Mesenchymal stem cell (in vitro differentiated cells and primary cell): ENCODE measurements around the gene PPP4R3B.

ENCODE experiments used
- DNase-seq: peaks from one replicate; pipeline ENCODE4 v3.0.0-alpha.2; 2013
- H2AFZ ChIP-seq: one replicate; pipeline ENCODE4 v1.6.1; 2013; ENCODE audit warnings: low read depth, mild to moderate bottlenecking, control low read depth, inconsistent platforms, low read length, moderate library complexity
- H2AK5ac ChIP-seq: 2 replicates; pipeline ENCODE4 v1.6.1; 2013; ENCODE audit warnings: low read length, moderate library complexity, mild to moderate bottlenecking, inconsistent platforms; ENCODE audit not compliant: severe bottlenecking
- H2BK120ac ChIP-seq: one replicate; pipeline ENCODE4 v1.6.1; 2013; ENCODE audit warnings: low read depth, mild to moderate bottlenecking, inconsistent platforms, low read length, moderate library complexity
- H2BK12ac ChIP-seq, 2 experiments: one replicate each; pipeline ENCODE4 v1.6.1; 2013; ENCODE audit warnings: inconsistent platforms in 2 of 2, low read length in 2 of 2, mild to moderate bottlenecking in 2 of 2, moderate library complexity in 2 of 2, control low read depth in 1 of 2
- H2BK15ac ChIP-seq: one replicate; pipeline ENCODE4 v1.6.1; 2013; ENCODE audit warnings: mild to moderate bottlenecking, low read depth, inconsistent platforms; ENCODE audit not compliant: poor library complexity, severe bottlenecking
- H2BK5ac ChIP-seq: 2 replicates; pipeline ENCODE4 v1.6.1; 2013; ENCODE audit warnings: low read depth, mild to moderate bottlenecking, low read length, control low read depth, inconsistent platforms; ENCODE audit not compliant: poor library complexity, severe bottlenecking
- H3K14ac ChIP-seq, 2 experiments: one replicate each; pipeline ENCODE4 v1.6.1; 2013; ENCODE audit warnings: inconsistent platforms in 2 of 2, low read length in 2 of 2, control low read depth in 1 of 2, mild to moderate bottlenecking in 1 of 2, moderate library complexity in 1 of 2
- H3K18ac ChIP-seq, 2 experiments: one replicate each; pipeline ENCODE4 v1.6.1; 2013; ENCODE audit warnings: inconsistent platforms in 2 of 2, low read length in 2 of 2, control low read depth in 1 of 2, low read depth in 1 of 2, mild to moderate bottlenecking in 1 of 2
- H3K23ac ChIP-seq, 2 experiments: one replicate each; pipeline ENCODE4 v1.6.1; 2013; ENCODE audit warnings: inconsistent platforms in 2 of 2, low read length in 2 of 2, mild to moderate bottlenecking in 2 of 2, moderate library complexity in 2 of 2, control low read depth in 1 of 2
- H3K27ac ChIP-seq: 2 replicates; pipeline ENCODE4 v1.5.1; 2013; ENCODE audit warnings: mild to moderate bottlenecking, moderate library complexity, low read length, control low read depth, inconsistent platforms; ENCODE audit not compliant: poor library complexity, severe bottlenecking
- H3K27me3 ChIP-seq, 2 experiments: 2 replicates each; pipeline versions ENCODE4 v1.6.1 to v1.7.0; 2013; ENCODE audit warnings: low read length in 2 of 2, mild to moderate bottlenecking in 2 of 2, moderate library complexity in 2 of 2, control low read depth in 1 of 2, inconsistent platforms in 1 of 2; ENCODE audit not compliant: control insufficient read depth in 1 of 2, insufficient read depth in 1 of 2
- H3K36me3 ChIP-seq, 2 experiments: 2 replicates each; pipeline versions ENCODE4 v1.6.1 to v1.7.0; 2013; ENCODE audit warnings: low read length in 2 of 2, control low read depth in 1 of 2, inconsistent platforms in 1 of 2, low read depth in 1 of 2, mild to moderate bottlenecking in 1 of 2; ENCODE audit not compliant: insufficient read depth in 2 of 2, control insufficient read depth in 1 of 2
- H3K4ac ChIP-seq, 2 experiments: one replicate each; pipeline ENCODE4 v1.6.1; 2013; ENCODE audit warnings: inconsistent platforms in 2 of 2, low read length in 2 of 2, mild to moderate bottlenecking in 2 of 2, moderate library complexity in 2 of 2, control low read depth in 1 of 2, low read depth in 1 of 2
- H3K4me1 ChIP-seq: 2 replicates; pipeline ENCODE4 v1.6.1; 2013; ENCODE audit warnings: low read depth, low read length, control low read depth; ENCODE audit not compliant: control insufficient read depth, insufficient read depth
- H3K4me2 ChIP-seq: 2 replicates; pipeline ENCODE4 v1.6.1; 2013; ENCODE audit warnings: low read length, mild to moderate bottlenecking, inconsistent platforms; ENCODE audit not compliant: poor library complexity, severe bottlenecking
- H3K4me3 ChIP-seq, 2 experiments: 2 replicates each; pipeline versions ENCODE4 v1.5.1 to v1.7.0; 2013; ENCODE audit warnings: low read length in 2 of 2, mild to moderate bottlenecking in 2 of 2, control low read depth in 1 of 2, low read depth in 1 of 2; ENCODE audit not compliant: insufficient read depth in 1 of 2
- H3K79me1 ChIP-seq: replicated peaks from 2 replicates; pipeline ENCODE4 v1.6.1; 2013; ENCODE audit warnings: mild to moderate bottlenecking, control low read depth, low read length, inconsistent platforms; ENCODE audit not compliant: poor library complexity, severe bottlenecking
- H3K9ac ChIP-seq: 2 replicates; pipeline ENCODE4 v1.7.0; 2013; ENCODE audit warnings: mild to moderate bottlenecking, low read length, moderate library complexity
- H3K9me3 ChIP-seq: 2 replicates; pipeline ENCODE4 v1.7.0; 2013; ENCODE audit warnings: mild to moderate bottlenecking, low read length; ENCODE audit not compliant: control insufficient read depth
- H4K8ac ChIP-seq: one replicate; pipeline ENCODE4 v1.6.1; 2013; ENCODE audit warnings: inconsistent platforms, mild to moderate bottlenecking, low read length, moderate library complexity
- H4K91ac ChIP-seq: one replicate; pipeline ENCODE4 v1.6.1; 2013; ENCODE audit warnings: mild to moderate bottlenecking, low read length, inconsistent platforms
- WGBS: methylation state at CpG from one replicate; pipeline ENCODE4 v1.1.7; 2013; ENCODE audit warnings: mixed read lengths; 5-methylcytosine and 5-hydroxymethylcytosine counted together

Gene PPP4R3B

GRCh38 chr2:55618275-55619055 lies 1.0 kb upstream of the PPP4R3B start:
- peak overlapping the region; percentile 63 for H2BK5ac ChIP-seq
- H3K4me1 ChIP-seq = peaks cover 14% of the 10 kb centered on the region
- peaks cover 7 to 29% of the 10 kb centered on the region in 2 experiments for H3K36me3 ChIP-seq
- peak; percentile 70 for DNase-seq
- no peak overlapping the region for H4K91ac ChIP-seq
- peak overlapping the region; percentile 68 to 98 for H3K4me3 ChIP-seq
- H3K23ac ChIP-seq = no peak overlapping the region
- no peaks in the 10 kb centered on the region for H3K9me3 ChIP-seq
- H2BK120ac ChIP-seq = no peak overlapping the region
- H2BK15ac ChIP-seq = no peak overlapping the region
- no peak overlapping the region for H3K14ac ChIP-seq
- H3K18ac ChIP-seq = peak overlapping the region in 1 of 2 experiments; percentile 38
- H3K9ac ChIP-seq = peak overlapping the region; percentile 99
- no peak overlapping the region for H2BK12ac ChIP-seq
- H4K8ac ChIP-seq = no peak overlapping the region
- no peak overlapping the region for H2AFZ ChIP-seq
- under 1% methylated on average over 29 of the region's 32 CpGs for WGBS
- peak overlapping the region; percentile 89 for H3K27ac ChIP-seq
- no peaks in the 10 kb centered on the region for H3K27me3 ChIP-seq
- H2AK5ac ChIP-seq = no peak overlapping the region
- peak overlapping the region in 1 of 2 experiments; percentile 53 for H3K4ac ChIP-seq
- peak overlapping the region; percentile 16 for H3K4me2 ChIP-seq
- peaks cover 22% of the 10 kb centered on the region for H3K79me1 ChIP-seq

- Histone ChIP-seq H3K9me3 (no peaks in the 10 kb centered on the region), H3K79me1 (peaks cover 20% of the 10 kb centered on the region), H3K27me3 (no peaks in the 10 kb centered on the region), H2AFZ (no peak overlapping the region), H3K36me3 (peaks cover 7 to 34% of the 10 kb centered on the region in 2 experiments), H3K23ac (no peak overlapping the region), H2AK5ac (no peak overlapping the region), H3K18ac (peak overlapping the region in 1 of 2 experiments; percentile 38), H2BK5ac (peak overlapping the region; percentile 63), H3K27ac (peak overlapping the region; percentile 89), H3K4me1 (peaks cover 14% of the 10 kb centered on the region), H2BK15ac (no peak overlapping the region), H3K4me3 (peak overlapping the region; percentile 58 to 98), H3K4ac (peak overlapping the region in 1 of 2 experiments; percentile 53), H3K14ac (no peak overlapping the region), H3K4me2 (peak overlapping the region; percentile 16), H2BK12ac (no peak overlapping the region), H4K8ac (no peak overlapping the region), H2BK120ac (no peak overlapping the region), H4K91ac (no peak overlapping the region), H3K9ac (peak overlapping the region; percentile 99)
- WGBS = under 1% methylated on average over 10 of the region's 10 CpGs
- no peak for DNase-seq
Observed at GRCh38 chr2:55618025-55618274, 528 bp upstream of the PPP4R3B start.

GRCh38 chr2:55616551-55617174 lies 759 bp downstream of the PPP4R3B start:
- peak overlapping the region; percentile 87 for H2BK120ac ChIP-seq
- peak overlapping the region; percentile 71 for H3K4me2 ChIP-seq
- H4K91ac ChIP-seq = peak overlapping the region; percentile 100
- peak overlapping the region; percentile 97 to 100 for H3K18ac ChIP-seq
- peak overlapping the region; percentile 75 for H2BK5ac ChIP-seq
- peak overlapping the region; percentile 98 to 99 for H3K4me3 ChIP-seq
- H2BK12ac ChIP-seq = peak overlapping the region in 1 of 2 experiments; percentile 80
- H2AK5ac ChIP-seq = no peak overlapping the region
- H4K8ac ChIP-seq = peak overlapping the region; percentile 98
- H3K9ac ChIP-seq = peak overlapping the region; percentile 99
- under 1% methylated on average over 20 of the region's 24 CpGs for WGBS
- peaks cover 6 to 43% of the 10 kb centered on the region in 2 experiments for H3K36me3 ChIP-seq
- H3K27me3 ChIP-seq = no peaks in the 10 kb centered on the region
- H2AFZ ChIP-seq = peak overlapping the region; percentile 93
- H2BK15ac ChIP-seq = no peak overlapping the region
- peak overlapping the region; percentile 14 to 57 for H3K23ac ChIP-seq
- H3K79me1 ChIP-seq = peaks cover 14% of the 10 kb centered on the region
- DNase-seq = peak; percentile 81
- H3K27ac ChIP-seq = peak overlapping the region; percentile 99
- H3K9me3 ChIP-seq = no peaks in the 10 kb centered on the region
- peak overlapping the region; percentile 93 to 98 for H3K4ac ChIP-seq
- H3K4me1 ChIP-seq = peaks cover 12% of the 10 kb centered on the region
- H3K14ac ChIP-seq = peak overlapping the region in 1 of 2 experiments; percentile 97

GRCh38 chr2:55611997-55612396 lies 5.4 kb downstream of the PPP4R3B start:
- H2AFZ ChIP-seq = no peak overlapping the region
- no peak overlapping the region for H3K23ac ChIP-seq
- H3K36me3 ChIP-seq = peaks cover 9 to 54% of the 10 kb centered on the region in 2 experiments
- H3K14ac ChIP-seq = no peak overlapping the region
- WGBS = 100% methylated on average over 1 of the region's 1 CpG
- H3K18ac ChIP-seq = no peak overlapping the region
- H3K27me3 ChIP-seq = no peaks in the 10 kb centered on the region
- H3K9me3 ChIP-seq = no peaks in the 10 kb centered on the region
- H2AK5ac ChIP-seq = no peak overlapping the region
- H2BK15ac ChIP-seq = no peak overlapping the region
- peaks cover 14% of the 10 kb centered on the region for H3K79me1 ChIP-seq
- no peak overlapping the region for H3K4me3 ChIP-seq
- no peak overlapping the region for H2BK120ac ChIP-seq
- DNase-seq = no peak
- H2BK12ac ChIP-seq = no peak overlapping the region
- H3K4me1 ChIP-seq = peaks cover 3% of the 10 kb centered on the region
- H3K4me2 ChIP-seq = no peak overlapping the region
- no peak overlapping the region for H3K9ac ChIP-seq
- no peak overlapping the region for H4K8ac ChIP-seq
- H2BK5ac ChIP-seq = no peak overlapping the region
- no peak overlapping the region for H3K27ac ChIP-seq
- H3K4ac ChIP-seq = no peak overlapping the region
- no peak overlapping the region for H4K91ac ChIP-seq
